ENCODE measurements around the gene ETFB.

GRCh38 chr19:51305479-51305878 is 60.7 kb downstream of the ETFB start:
- TF ChIP-seq CTCF (IDR thresholded peaks at IDR 0.05; ENCODE audit: insufficient read depth, low read length) = no peak
- TF ChIP-seq GABPA (IDR thresholded peaks at IDR 0.05; ENCODE audit: low read depth) = no peak
- TF ChIP-seq, protein P1, sequence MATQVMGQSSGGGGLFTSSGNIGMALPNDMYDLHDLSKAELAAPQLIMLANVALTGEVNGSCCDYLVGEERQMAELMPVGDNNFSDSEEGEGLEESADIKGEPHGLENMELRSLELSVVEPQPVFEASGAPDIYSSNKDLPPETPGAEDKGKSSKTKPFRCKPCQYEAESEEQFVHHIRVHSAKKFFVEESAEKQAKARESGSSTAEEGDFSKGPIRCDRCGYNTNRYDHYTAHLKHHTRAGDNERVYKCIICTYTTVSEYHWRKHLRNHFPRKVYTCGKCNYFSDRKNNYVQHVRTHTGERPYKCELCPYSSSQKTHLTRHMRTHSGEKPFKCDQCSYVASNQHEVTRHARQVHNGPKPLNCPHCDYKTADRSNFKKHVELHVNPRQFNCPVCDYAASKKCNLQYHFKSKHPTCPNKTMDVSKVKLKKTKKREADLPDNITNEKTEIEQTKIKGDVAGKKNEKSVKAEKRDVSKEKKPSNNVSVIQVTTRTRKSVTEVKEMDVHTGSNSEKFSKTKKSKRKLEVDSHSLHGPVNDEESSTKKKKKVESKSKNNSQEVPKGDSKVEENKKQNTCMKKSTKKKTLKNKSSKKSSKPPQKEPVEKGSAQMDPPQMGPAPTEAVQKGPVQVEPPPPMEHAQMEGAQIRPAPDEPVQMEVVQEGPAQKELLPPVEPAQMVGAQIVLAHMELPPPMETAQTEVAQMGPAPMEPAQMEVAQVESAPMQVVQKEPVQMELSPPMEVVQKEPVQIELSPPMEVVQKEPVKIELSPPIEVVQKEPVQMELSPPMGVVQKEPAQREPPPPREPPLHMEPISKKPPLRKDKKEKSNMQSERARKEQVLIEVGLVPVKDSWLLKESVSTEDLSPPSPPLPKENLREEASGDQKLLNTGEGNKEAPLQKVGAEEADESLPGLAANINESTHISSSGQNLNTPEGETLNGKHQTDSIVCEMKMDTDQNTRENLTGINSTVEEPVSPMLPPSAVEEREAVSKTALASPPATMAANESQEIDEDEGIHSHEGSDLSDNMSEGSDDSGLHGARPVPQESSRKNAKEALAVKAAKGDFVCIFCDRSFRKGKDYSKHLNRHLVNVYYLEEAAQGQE (IDR thresholded peaks at IDR 0.05; ENCODE audit: insufficient replicate concordance, low read depth) = no peak
- TF ChIP-seq POLR2AphosphoS5 (IDR thresholded peaks at IDR 0.05; ENCODE audit: low read depth) = no peak
- no peak for TF ChIP-seq SPI1 (IDR thresholded peaks at IDR 0.05; ENCODE audit: borderline replicate concordance, low read depth)
